K562 (cell line): ENCODE results near the gene REEP2. TPM values are rescaled to one million over a fixed set of nuclear protein-coding genes. Genes with fewer than 3 reads are reported as not detected.
A peak's percentile ranks its signal among the peaks of the same experiment; 100 is the strongest.

ENCODE experiments used
- ARHGAP35 ChIP-seq: fragments of 450-650 bp; IDR thresholded peaks from 2 replicates; pipeline ENCODE4 v1.6.1; 2018; ENCODE audit not compliant: partially characterized antibody
- ATF3 ChIP-seq, 2 experiments: fragments of 450-650 bp in 1 of 2; sonication (generic) in 1 of 2; formaldehyde crosslinking in 1 of 2; IDR thresholded peaks in 1 of 2; conservative IDR thresholded peaks in 1 of 2; 2 replicates each; pipeline versions ENCODE4 v1.6.1 to v1.8.1; 2016 to 2023; ENCODE audit warnings: mild to moderate bottlenecking in 2 of 2, moderate library complexity in 2 of 2, inconsistent platforms in 1 of 2, missing genetic modification reagents in 1 of 2
- BACH1 ChIP-seq: fragments of 200-800 bp; sonication (Bioruptor generic); IDR thresholded peaks from 2 replicates; pipeline ENCODE4 v1.6.1; 2016; ENCODE audit warnings: missing genetic modification characterization, missing compliant biosample characterization
- CBFA2T3 ChIP-seq: fragments of 450-650 bp; IDR thresholded peaks from 2 replicates; pipeline ENCODE4 v1.6.1; 2017
- E2F1 ChIP-seq: sonication (generic); formaldehyde crosslinking; IDR thresholded peaks from 2 replicates; pipeline ENCODE4 v1.8.1; 2023; ENCODE audit warnings: mild to moderate bottlenecking, missing genetic modification reagents, moderate library complexity
- ETS2 ChIP-seq: IDR thresholded peaks from 2 replicates; pipeline ENCODE4 v1.6.1; 2016; ENCODE audit warnings: borderline replicate concordance, missing genetic modification characterization, mild to moderate bottlenecking, moderate library complexity, missing compliant biosample characterization; ENCODE audit not compliant: poor library complexity, severe bottlenecking
- HDAC2 ChIP-seq: fragments of 450-650 bp; IDR thresholded peaks from 2 replicates; pipeline ENCODE4 v1.6.1; 2016; ENCODE audit warnings: mild to moderate bottlenecking
- HDAC3 ChIP-seq: fragments of 450-650 bp; IDR thresholded peaks from 2 replicates; pipeline ENCODE4 v1.6.1; 2018; ENCODE audit warnings: borderline replicate concordance, mild to moderate bottlenecking, moderate library complexity; ENCODE audit not compliant: partially characterized antibody
- RB1 ChIP-seq: fragments of 450-650 bp; IDR thresholded peaks from 2 replicates; pipeline ENCODE4 v1.6.1; 2017; ENCODE audit warnings: low read depth, mild to moderate bottlenecking
- RREB1 ChIP-seq: fragments of 250-450 bp; sonication (Bioruptor Pico); IDR thresholded peaks from 2 replicates; pipeline ENCODE4 v1.4.0; 2020
- RUNX1 ChIP-seq: sonication (generic); IDR thresholded peaks from 2 replicates; pipeline ENCODE4 v1.6.1; 2016; ENCODE audit warnings: antibody characterized with exemption, low read depth
- SMARCC2 ChIP-seq: fragments of 450-650 bp; IDR thresholded peaks from 2 replicates; pipeline ENCODE4 v1.6.1; 2017; ENCODE audit warnings: antibody characterized with exemption, moderate library complexity, mild to moderate bottlenecking, low read depth
- SOX6 ChIP-seq: fragments of 450-650 bp; IDR thresholded peaks from 2 replicates; pipeline ENCODE4 v1.6.1; 2014; ENCODE audit warnings: mild to moderate bottlenecking
- STAT5A ChIP-seq: IDR thresholded peaks from 2 replicates; pipeline ENCODE4 v1.6.1; 2012; ENCODE audit warnings: low read length, inconsistent platforms, borderline replicate concordance
- ZBTB12 ChIP-seq: fragments of 250-450 bp; sonication (Bioruptor Pico); IDR thresholded peaks from 2 replicates; pipeline ENCODE4 v1.4.0; 2020
- ZNF212 ChIP-seq: fragments of 450-650 bp; formaldehyde crosslinking; IDR thresholded peaks from 2 replicates; pipeline ENCODE4 v1.4.0; 2020; ENCODE audit warnings: mild to moderate bottlenecking
- polyA plus RNA-seq, 8 experiments: library from polyadenylated mRNA; depleted of rRNA in 4 of 8; stranded (reverse) in 5 of 8; unstranded in 3 of 8; fragments of >200 nt; fragmentation: Nextera tagmentation in 2 of 8; fragmentation: Illumina TruSeq in 1 of 8; extraction: Ambion mirVana in 2 of 8; extraction: Trizol in 1 of 8; gene quantifications; 2 replicates each; pipeline versions ENCODE4 v1.2.1 to v1.2.3, GENCODE V29; 2011 to 2014; ENCODE audit warnings: inconsistent platforms in 1 of 8, missing spikeins in 1 of 8
- total RNA-seq, 7 experiments: library from RNA; depleted of rRNA in 6 of 7; stranded (reverse); fragments of >200 nt in 6 of 7; fragmentation: Illumina TruSeq in 2 of 7; extraction: Trizol in 2 of 7; gene quantifications; 2 replicates each; pipeline versions ENCODE4 v1.2.1 to v1.2.3, GENCODE V29; 2011 to 2021; ENCODE audit warnings: low replicate concordance in 1 of 7

The REEP2 gene
- total and polyA plus RNA-seq, 9 of the 15 experiments (the other 6 are each of a cell fraction or from before 2014, with no cell fraction given), result 0.03 to 1.1 (median 0.12) TPM; not detected in 1

- no peak for TF ChIP-seq ZBTB12 (CRISPR knock-in tag)
- TF ChIP-seq RREB1 (CRISPR knock-in tag), result no peak
- peak; percentile 74 for TF ChIP-seq SOX6
- peak; percentile 21 for TF ChIP-seq HDAC3
- TF ChIP-seq RB1, result no peak
- peak; percentile 52 for TF ChIP-seq CBFA2T3
- TF ChIP-seq ZNF212 (CRISPR knock-in tag), result no peak
- TF ChIP-seq ETS2 (tag), result no peak
- no peak for TF ChIP-seq STAT5A
- TF ChIP-seq E2F1 (CRISPR knock-in tag), result 0 out of 2 replicates have a peak, but pooled peaks have one; percentile 21
- TF ChIP-seq ATF3 (IDR thresholded peaks at IDR 0.05), result peak; percentile 59; the same call in 1 of the 2 replicates
- TF ChIP-seq ATF3 (CRISPR knock-in tag; conservative IDR thresholded peaks at IDR 0.05), result no peak; the same call in 1 of the 2 replicates
- 0 out of 2 replicates have a peak, but pooled peaks have one; percentile 13 for TF ChIP-seq SMARCC2
- no peak for TF ChIP-seq RUNX1
- TF ChIP-seq HDAC2, result peak; percentile 37; the same call in 1 of the 2 replicates
- TF ChIP-seq ARHGAP35, result no peak
- TF ChIP-seq BACH1 (tag), result peak; percentile 39; the same call in 1 of the 2 replicates
Observed at GRCh38 chr5:138488481-138488945, 49.7 kb downstream of the REEP2 start (continued).
